ENCODE results near the gene BFAR.

- TF ChIP-seq CTCF (IDR thresholded peaks at IDR 0.05) (no peak), RFX5 (IDR thresholded peaks at IDR 0.05) (no peak), KDM1A (IDR thresholded peaks at IDR 0.05; ENCODE audit: low read depth) (no peak), USF2 (IDR thresholded peaks at IDR 0.05) (no peak)
Measured at GRCh38 chr16:14682121-14682520, 49.4 kb downstream of the BFAR start.

All from A549 (cell line).